T-cell (primary cell): ENCODE measurements around the gene SPARC. TPM values are rescaled to one million over a fixed set of nuclear protein-coding genes. Genes with fewer than 3 reads are reported as not detected.
"Not testable (repeated sequence)": the region's sequence is repeated elsewhere in the genome, so short reads cannot be mapped to it uniquely, and the experiment has no call there.

Experiments
- ATAC-seq, 4 experiments: fragments of 200-7000 bp in 3 of 4; fragments of 150-1000 bp in 1 of 4; cut with Tn5 transposase; replicated peaks in 1 of 4; 1 replicate in 3 of 4; 2 replicates in 1 of 4; pipeline ENCODE4 v1.10.0; 2021; ENCODE audit warnings: moderate library complexity in 3 of 4, mild to moderate bottlenecking in 2 of 4, moderate number of reproducible peaks in 1 of 4
- CTCF ChIA-PET, 2 donors: fragments of 300-600 bp; sonication (Branson Sonifier 250); formaldehyde crosslinking; loops; one replicate each; lab custom pipeline; 2022; ENCODE audit warnings: antibody characterized with exemption in 2 of 2; lab: Charles Lee
- POLR2A ChIA-PET, 2 donors: fragments of 300-600 bp; sonication (Branson Sonifier 250); formaldehyde crosslinking; loops; one replicate each; lab custom pipeline; 2022; ENCODE audit warnings: antibody characterized with exemption in 2 of 2; lab: Charles Lee
- DNase-seq, 35 experiments: peaks; one replicate each; pipeline versions ENCODE4 v3.0.0 to v3.0.0-alpha.2; 2013 to 2023
- H3K27ac ChIP-seq: one replicate; pipeline ENCODE4 v1.5.1; 2013; ENCODE audit warnings: low read length
- H3K27me3 ChIP-seq, 2 experiments: replicated peaks in 1 of 2; 1 replicate in 1 of 2; 2 replicates in 1 of 2; pipeline versions ENCODE4 v1.6.1 to v1.7.0; 2013; ENCODE audit warnings: low read length in 1 of 2, mixed read lengths in 1 of 2; ENCODE audit not compliant: control insufficient read depth in 2 of 2, insufficient read depth in 2 of 2; ENCODE audit errors: extremely low read depth in 1 of 2
- H3K36me3 ChIP-seq, 2 donors: 1 replicate in 1 of 2; 2 replicates in 1 of 2; pipeline versions ENCODE4 v1.6.1 to v1.7.0; 2013; ENCODE audit warnings: low read length in 1 of 2; ENCODE audit not compliant: control insufficient read depth in 2 of 2, insufficient read depth in 1 of 2; ENCODE audit errors: extremely low read depth in 1 of 2
- H3K4me1 ChIP-seq, 2 experiments: 1 replicate in 1 of 2; 2 replicates in 1 of 2; pipeline versions ENCODE4 v1.6.1 to v1.7.0; 2013; ENCODE audit warnings: low read length in 2 of 2, mixed read lengths in 1 of 2; ENCODE audit not compliant: insufficient read depth in 2 of 2, control insufficient read depth in 1 of 2; ENCODE audit errors: extremely low read depth in 1 of 2
- H3K4me3 ChIP-seq, 2 donors: 1 replicate in 1 of 2; 2 replicates in 1 of 2; pipeline versions ENCODE4 v1.5.1 to v1.7.0; 2013; ENCODE audit warnings: mild to moderate bottlenecking in 2 of 2, low read length in 1 of 2, moderate library complexity in 1 of 2; ENCODE audit not compliant: control insufficient read depth in 1 of 2; ENCODE audit errors: extremely low read depth in 1 of 2
- H3K9me3 ChIP-seq: 2 replicates; pipeline ENCODE4 v1.7.0; 2013
- H3K27ac Mint-ChIP-seq, 2 donors: one replicate each; pipeline ENCODE4 v1.8.0; 2020 to 2021; ENCODE audit warnings: mild to moderate bottlenecking in 2 of 2, mixed read lengths in 2 of 2
- H3K27me3 Mint-ChIP-seq, 2 donors: one replicate each; pipeline ENCODE4 v1.8.0; 2021 to 2022; ENCODE audit warnings: mixed read lengths in 2 of 2
- H3K36me3 Mint-ChIP-seq: one replicate; pipeline ENCODE4 v1.8.0; 2021; ENCODE audit warnings: mixed read lengths
- H3K4me1 Mint-ChIP-seq, 3 donors: one replicate each; pipeline ENCODE4 v1.8.0; 2020 to 2022; ENCODE audit warnings: mixed read lengths in 3 of 3, mild to moderate bottlenecking in 1 of 3
- H3K4me3 Mint-ChIP-seq, 3 donors: one replicate each; pipeline ENCODE4 v1.8.0; 2020 to 2022; ENCODE audit warnings: mild to moderate bottlenecking in 3 of 3, mixed read lengths in 3 of 3, moderate library complexity in 3 of 3
- H3K9me3 Mint-ChIP-seq, 3 donors: one replicate each; pipeline ENCODE4 v1.8.0; 2020 to 2022; ENCODE audit warnings: mixed read lengths in 3 of 3
- WGBS: methylation state at CpG from one replicate; pipeline ENCODE4 v1.1.5; 2013; ENCODE audit warnings: missing lambda C conversion rate; ENCODE audit not compliant: insufficient coverage; 5-methylcytosine and 5-hydroxymethylcytosine counted together
- total RNA-seq, 35 experiments: library from RNA in 6 of 35; stranded (reverse) in 6 of 35; fragments of 120-200 nt in 1 of 35; gene quantifications; one replicate each; pipeline versions ENCODE4 v1.2.1 to v1.2.4 and lab custom pipeline; 2013 to 2026

SPARC gene
- total RNA-seq, 5 donors from 2014 or later (not counting 1 experiment from before 2014, with no cell fraction given), result 4.1 to 8.6 (median 5.2) TPM; not detected in 1

- H3K27ac ChIP-seq, result no peak overlapping the region
- no peaks in the 10 kb centered on the region for H3K9me3 ChIP-seq
- Mint-ChIP-seq H3K27ac (no peak overlapping the region), H3K9me3 (no peaks in the 10 kb centered on the region), H3K4me1 (peaks cover 9 to 14% (median 11%) of the 10 kb centered on the region in 3 donors), H3K36me3 (no peaks in the 10 kb centered on the region), H3K27me3 (peaks cover 20 to 29% of the 10 kb centered on the region in 2 donors), H3K4me3 (no peak overlapping the region)
- 83% methylated on average over 5 of the region's 5 CpGs for WGBS
- ATAC-seq, result no peak
- no peaks in the 10 kb centered on the region for H3K36me3 ChIP-seq
- H3K4me1 ChIP-seq, result peaks cover 0 to 6% of the 10 kb centered on the region in 2 experiments
- CTCF ChIA-PET, result no interaction called here
- POLR2A ChIA-PET, result no interaction called here
- peaks cover 0 to 25% of the 10 kb centered on the region in 2 experiments for H3K27me3 ChIP-seq
- no peak for DNase-seq
- H3K4me3 ChIP-seq, result no peak overlapping the region
Measured at GRCh38 chr5:151683444-151683843, 3.3 kb downstream of the SPARC start.

- Histone ChIP-seq H3K36me3 (no peaks in the 10 kb centered on the region), H3K27ac (no peak overlapping the region), H3K9me3 (no peaks in the 10 kb centered on the region), H3K4me1 (peaks cover 0 to 6% of the 10 kb centered on the region in 2 experiments), H3K27me3 (peaks cover 0 to 25% of the 10 kb centered on the region in 2 experiments), H3K4me3 (no peak overlapping the region)
- WGBS, result 70% methylated on average over 3 of the region's 5 CpGs
- Mint-ChIP-seq H3K4me3 (no peak overlapping the region), H3K27ac (no peak overlapping the region), H3K27me3 (peaks cover 18 to 25% of the 10 kb centered on the region in 2 donors), H3K4me1 (peaks cover 9 to 14% (median 11%) of the 10 kb centered on the region in 3 donors), H3K9me3 (no peaks in the 10 kb centered on the region), H3K36me3 (no peaks in the 10 kb centered on the region)
- POLR2A ChIA-PET, result no interaction called here
- DNase-seq (no peak), ATAC-seq (no peak)
- CTCF ChIA-PET, result no interaction called here
Measured at GRCh38 chr5:151682751-151683331, 3.9 kb downstream of the SPARC start.

- Histone ChIP-seq H3K36me3 (no peaks in the 10 kb centered on the region), H3K27ac (no peak overlapping the region), H3K4me3 (no peak overlapping the region), H3K9me3 (no peaks in the 10 kb centered on the region), H3K27me3 (peaks cover 0 to 25% of the 10 kb centered on the region in 2 experiments), H3K4me1 (peaks cover 0 to 6% of the 10 kb centered on the region in 2 experiments)
- POLR2A ChIA-PET, result no interaction called here
- DNase-seq, result no peak
- Mint-ChIP-seq H3K9me3 (no peaks in the 10 kb centered on the region), H3K4me1 (peaks cover 9 to 13% (median 11%) of the 10 kb centered on the region in 3 donors), H3K36me3 (no peaks in the 10 kb centered on the region), H3K4me3 (no peak overlapping the region), H3K27me3 (peaks cover 14 to 21% of the 10 kb centered on the region in 2 donors), H3K27ac (no peak overlapping the region)
- no peak for ATAC-seq
- CTCF ChIA-PET, result no interaction called here
- WGBS, result 100% methylated on average over 2 of the region's 6 CpGs
Measured at GRCh38 chr5:151682240-151682639, 4.5 kb downstream of the SPARC start.

- H3K4me3 Mint-ChIP-seq, result no peak overlapping the region
- ChIA-PET POLR2A (no interaction called here), CTCF (no interaction called here)
- no peak overlapping the region for H3K27ac ChIP-seq
- H3K9me3 Mint-ChIP-seq, result no peaks in the 10 kb centered on the region
- H3K36me3 Mint-ChIP-seq, result no peaks in the 10 kb centered on the region
- no peaks in the 10 kb centered on the region for H3K36me3 ChIP-seq
- DNase-seq (no peak), ATAC-seq (no peak)
- no peak overlapping the region for H3K4me3 ChIP-seq
- H3K27ac Mint-ChIP-seq, result no peak overlapping the region
- peaks cover 0 to 14% of the 10 kb centered on the region in 2 experiments for H3K27me3 ChIP-seq
- H3K4me1 ChIP-seq, result no peaks in the 10 kb centered on the region
- 76% methylated on average over 3 of the region's 5 CpGs for WGBS
- peaks cover 2 to 9% of the 10 kb centered on the region in 2 donors for H3K27me3 Mint-ChIP-seq
- H3K4me1 Mint-ChIP-seq, result peaks cover 0 to under 1% (median 0%) of the 10 kb centered on the region in 3 donors
- H3K9me3 ChIP-seq, result no peaks in the 10 kb centered on the region
Measured at GRCh38 chr5:151680944-151681427, 5.7 kb downstream of the SPARC start.

GRCh38 chr5:151680156-151680505, 6.6 kb downstream of the SPARC start:
- no CpG with 5 or more reads among the region's 7 CpGs for WGBS
- H3K9me3 Mint-ChIP-seq, H3K4me1 ChIP-seq, DNase-seq, H3K27me3 ChIP-seq, H3K27ac ChIP-seq, H3K27me3 Mint-ChIP-seq, POLR2A ChIA-PET, H3K4me3 Mint-ChIP-seq, H3K9me3 ChIP-seq, H3K27ac Mint-ChIP-seq, H3K4me3 ChIP-seq, CTCF ChIA-PET, H3K4me1 Mint-ChIP-seq, ATAC-seq, H3K36me3 Mint-ChIP-seq, H3K36me3 ChIP-seq: not testable (repeated sequence)

GRCh38 chr5:151679421-151680155, 7.1 kb downstream of the SPARC start:
- H3K27me3 Mint-ChIP-seq, result peaks cover 0 to under 1% of the 10 kb centered on the region in 2 donors
- ATAC-seq, result no peak
- H3K4me3 Mint-ChIP-seq, result no peak overlapping the region
- H3K36me3 Mint-ChIP-seq, result no peaks in the 10 kb centered on the region
- CTCF ChIA-PET, result no interaction called here
- POLR2A ChIA-PET, result no interaction called here
- H3K27ac Mint-ChIP-seq, result no peak overlapping the region
- DNase-seq, result no peak
- no peak overlapping the region for H3K4me3 ChIP-seq
- H3K36me3 ChIP-seq, result no peaks in the 10 kb centered on the region
- WGBS, result 98% methylated on average over 4 of the region's 8 CpGs
- no peaks in the 10 kb centered on the region for H3K9me3 ChIP-seq
- H3K27ac ChIP-seq, result no peak overlapping the region
- H3K4me1 Mint-ChIP-seq, result no peaks in the 10 kb centered on the region
- no peaks in the 10 kb centered on the region for H3K4me1 ChIP-seq
- H3K9me3 Mint-ChIP-seq, result no peaks in the 10 kb centered on the region
- peaks cover 0 to 6% of the 10 kb centered on the region in 2 experiments for H3K27me3 ChIP-seq
